Endothelial cell of umbilical vein (primary cell): ENCODE data around the gene RTL5. TPM values are rescaled to one million over a fixed set of nuclear protein-coding genes. Genes with fewer than 3 reads are reported as not detected.

Experiments
- BruUV-seq: library from RNA; stranded (reverse); fragments of 400-500 nt; replicated peaks from 2 replicates; lab custom pipeline; 2021; lab: Mats Ljungman, UMichigan
- CTCF ChIA-PET: fragments of 300-600, 350-600 bp; sonication (Branson Sonifier 250); formaldehyde crosslinking; loops from one replicate; lab custom pipeline; 2021; ENCODE audit warnings: antibody characterized with exemption, inconsistent platforms; lab: Charles Lee
- POLR2A ChIA-PET: fragments of 300-600, 350-600 bp; sonication (Branson Sonifier 250); formaldehyde crosslinking; loops from one replicate; lab custom pipeline; 2021; ENCODE audit warnings: antibody characterized with exemption, inconsistent platforms; lab: Charles Lee
- DNase-seq: peaks from one replicate; pipeline ENCODE4 v3.0.0-alpha.2; 2011; ENCODE audit warnings: low read depth, low spot score
- FAIRE-seq: peaks from 2 replicates; lab custom pipeline; 2011; peaks lifted over from hg19 to GRCh38; lab: Jason Lieb, UNC
- H2AFZ ChIP-seq: 2 replicates; pipeline ENCODE4 v1.6.0; 2012; ENCODE audit warnings: low read depth, low read length, control low read depth, inconsistent platforms
- H3K27ac ChIP-seq: 2 replicates; pipeline ENCODE4 v1.5.1; 2011; ENCODE audit warnings: low read depth, mild to moderate bottlenecking, control low read depth, low read length, moderate library complexity; ENCODE audit not compliant: insufficient read depth
- H3K27me3 ChIP-seq, 2 experiments: 2 replicates each; pipeline versions ENCODE4 v1.6.0 to v1.6.1; 2011; ENCODE audit warnings: low read length in 2 of 2, mixed read lengths in 1 of 2; ENCODE audit not compliant: control insufficient read depth in 2 of 2, insufficient read depth in 2 of 2
- H3K36me3 ChIP-seq, 2 experiments: 2 replicates in 1 of 2; 3 replicates in 1 of 2; pipeline ENCODE4 v1.5.1; 2011; ENCODE audit warnings: low read length in 2 of 2, mild to moderate bottlenecking in 1 of 2, moderate library complexity in 1 of 2; ENCODE audit not compliant: control insufficient read depth in 2 of 2, insufficient read depth in 2 of 2; ENCODE audit errors: extremely low read depth in 1 of 2
- H3K4me1 ChIP-seq: 3 replicates; pipeline ENCODE4 v1.5.1; 2011; ENCODE audit warnings: mild to moderate bottlenecking, low read length; ENCODE audit not compliant: control insufficient read depth, insufficient read depth; ENCODE audit errors: extremely low read depth
- H3K4me2 ChIP-seq: 2 replicates; pipeline ENCODE4 v1.6.1; 2011; ENCODE audit warnings: low read length, control low read depth, mixed read lengths; ENCODE audit not compliant: insufficient read depth
- H3K4me3 ChIP-seq, 3 experiments: fragments of 200-600 bp in 1 of 3; sonication (generic), shearing (Covaris generic) in 1 of 3; replicated peaks in 1 of 3; 2 replicates each; pipeline ENCODE4 v1.5.1; 2011 to 2016; ENCODE audit warnings: control low read depth in 3 of 3, low read length in 3 of 3, mild to moderate bottlenecking in 2 of 3, inconsistent platforms in 1 of 3, low read depth in 1 of 3, moderate library complexity in 1 of 3; ENCODE audit not compliant: insufficient read depth in 1 of 3
- H3K79me2 ChIP-seq: 2 replicates; pipeline ENCODE4 v1.6.0; 2012; ENCODE audit warnings: low read length, inconsistent platforms; ENCODE audit not compliant: control insufficient read depth, insufficient read depth
- H3K9ac ChIP-seq: replicated peaks from 2 replicates; pipeline ENCODE3; 2011; ENCODE audit warnings: low read length, control low read depth; ENCODE audit not compliant: insufficient read depth; ENCODE audit errors: extremely low read depth
- H3K9me1 ChIP-seq: replicated peaks from 3 replicates; pipeline ENCODE4 v1.6.0; 2011; ENCODE audit warnings: mild to moderate bottlenecking, low read length; ENCODE audit not compliant: control insufficient read depth, insufficient read depth; ENCODE audit errors: extremely low read depth
- H3K9me3 ChIP-seq: replicated peaks from 2 replicates; pipeline ENCODE4 v1.5.1; 2012; ENCODE audit warnings: low read length, inconsistent platforms; ENCODE audit not compliant: control insufficient read depth, insufficient read depth
- H4K20me1 ChIP-seq: replicated peaks from 2 replicates; pipeline ENCODE3; 2011; ENCODE audit warnings: mild to moderate bottlenecking, low read length; ENCODE audit not compliant: control insufficient read depth, insufficient read depth; ENCODE audit errors: extremely low read depth
- CTCF ChIP-seq, 2 donors: IDR thresholded peaks; 1 replicate in 1 of 2; 2 replicates in 1 of 2; pipeline ENCODE4 v1.5.1; 2011; ENCODE audit warnings: low read length in 2 of 2, mild to moderate bottlenecking in 2 of 2, moderate library complexity in 2 of 2, control low read depth in 1 of 2, inconsistent platforms in 1 of 2, low read depth in 1 of 2; ENCODE audit not compliant: insufficient read depth in 1 of 2; ENCODE audit errors: extremely low read depth in 1 of 2
- EZH2 ChIP-seq: IDR thresholded peaks from 2 replicates; pipeline ENCODE4 v1.6.1; 2012; ENCODE audit warnings: borderline replicate concordance, low read depth, mild to moderate bottlenecking, moderate library complexity, low read length, inconsistent platforms; ENCODE audit not compliant: severe bottlenecking
- FOS ChIP-seq: IDR thresholded peaks from 2 replicates; pipeline ENCODE4 v1.6.1; 2011; ENCODE audit warnings: mild to moderate bottlenecking, low read length, moderate library complexity, borderline replicate concordance; ENCODE audit not compliant: insufficient read depth
- GATA2 ChIP-seq: IDR thresholded peaks from 2 replicates; pipeline ENCODE4 v1.7.0; 2011; ENCODE audit warnings: low read depth, mild to moderate bottlenecking, moderate library complexity, mixed read lengths, low read length; ENCODE audit not compliant: insufficient read length, insufficient read depth
- JUN ChIP-seq: IDR thresholded peaks from 2 replicates; pipeline ENCODE4 v1.6.1; 2011; ENCODE audit warnings: borderline replicate concordance, low read depth; ENCODE audit not compliant: insufficient read length, insufficient read depth
- MAX ChIP-seq: IDR thresholded peaks from 2 replicates; pipeline ENCODE4 v1.6.1; 2011; ENCODE audit not compliant: insufficient read depth, insufficient read length
- MYC ChIP-seq: IDR thresholded peaks from one replicate; pipeline ENCODE4 v1.6.1; 2011; ENCODE audit warnings: mild to moderate bottlenecking, low read depth, low read length
- POLR2A ChIP-seq: IDR thresholded peaks from 2 replicates; pipeline ENCODE4 v1.6.1; 2012; ENCODE audit warnings: low read depth, mild to moderate bottlenecking, control low read depth, low read length
- POLR2AphosphoS5 ChIP-seq: IDR thresholded peaks from 2 replicates; pipeline ENCODE4 v1.6.1; 2012; ENCODE audit warnings: low read depth, mild to moderate bottlenecking, control low read depth, low read length, moderate library complexity; ENCODE audit not compliant: insufficient read depth
- dilution Hi-C: fragments of 300-500 bp; cut with MboI; formaldehyde crosslinking; loops from one replicate; pipeline ENCODE4 v1.15.0; 2019; ENCODE audit warnings: low sequenced_read_pairs; ENCODE audit not compliant: extremely low pct_ligation_motif_present
- intact Hi-C: fragments of 100-400 bp; cut with micrococcal nuclease; formaldehyde crosslinking; loops from one replicate; pipeline ENCODE4 v1.10.0; 2022
- polyA plus RNA-seq, 4 experiments: library from polyadenylated mRNA; depleted of rRNA in 3 of 4; stranded (reverse) in 3 of 4; unstranded in 1 of 4; fragments of >200 nt; gene quantifications; 2 replicates each; pipeline versions ENCODE4 v1.2.1 to v1.2.3, GENCODE V29; 2011 to 2012; ENCODE audit warnings: missing spikeins in 1 of 4
- total RNA-seq: library from RNA; stranded (reverse); gene quantifications from 2 replicates; pipeline ENCODE4 v1.2.3, GENCODE V29; 2021

Gene RTL5
- total and polyA plus RNA-seq, 2 donors (not counting 3 experiments of a cell fraction or from before 2014, with no cell fraction given) = 1.0 to 1.7 TPM

GRCh38 chrX:72108666-72109065, 23.0 kb downstream of the RTL5 start:
- DNase-seq (no peak), FAIRE-seq (no peak)
- no peaks in the 10 kb centered on the region for H3K9me3 ChIP-seq
- H3K4me3 ChIP-seq = no peak overlapping the region
- intact Hi-C loops = no loop called here
- H3K79me2 ChIP-seq = peaks cover 21% of the 10 kb centered on the region
- H3K4me1 ChIP-seq = no peaks in the 10 kb centered on the region
- H2AFZ ChIP-seq = no peak overlapping the region
- BruUV-seq = no TSS peak
- ChIA-PET CTCF (no interaction called here), POLR2A (no interaction called here)
- no peaks in the 10 kb centered on the region for H4K20me1 ChIP-seq
- no peak overlapping the region for H3K27ac ChIP-seq
- H3K9ac ChIP-seq = no peak overlapping the region
- dilution Hi-C loops = no loop called here
- H3K27me3 ChIP-seq = no peaks in the 10 kb centered on the region
- no peaks in the 10 kb centered on the region for H3K36me3 ChIP-seq
- H3K9me1 ChIP-seq = no peaks in the 10 kb centered on the region
- no peak overlapping the region for H3K4me2 ChIP-seq
- TF ChIP-seq POLR2A = no peak
- no peak for TF ChIP-seq JUN
- TF ChIP-seq MAX = no peak
- no peak for TF ChIP-seq GATA2
- no peak for TF ChIP-seq CTCF (IDR thresholded peaks at IDR 0.05; ENCODE audit: extremely low read depth in 1 of 2, insufficient read depth in 1 of 2, low read depth in 1 of 2, low read length in 2 of 2)
- TF ChIP-seq POLR2AphosphoS5 = no peak
- TF ChIP-seq MYC = no peak
- TF ChIP-seq FOS = no peak
- TF ChIP-seq EZH2 = no peak
